ENCODE measurements around the gene ST6GALNAC4. TPM values are rescaled to one million over a fixed set of nuclear protein-coding genes. Genes with fewer than 3 reads are reported as not detected.

ST6GALNAC4 gene
- total RNA-seq, 1 experiment from 2014 or later, result 25.7 TPM

DNA sequence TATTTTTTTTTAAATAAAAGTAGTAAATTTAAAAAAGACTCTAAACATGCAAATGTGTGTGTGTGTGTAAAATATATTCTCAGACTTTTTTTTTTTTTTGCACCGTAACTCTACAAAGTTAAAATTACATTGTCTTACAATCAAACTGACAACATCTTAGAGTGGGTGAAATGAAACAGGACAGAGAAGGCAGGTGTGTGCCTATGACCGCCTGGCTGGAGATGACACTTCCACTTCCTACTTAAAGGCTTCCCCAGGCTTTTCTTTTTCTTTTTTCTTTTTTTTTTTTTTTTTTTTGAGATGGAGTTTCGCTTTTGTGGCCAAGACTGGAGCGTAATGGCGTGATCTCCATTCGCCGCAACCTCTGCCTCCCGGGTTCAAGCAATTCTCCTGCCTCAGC is 36.7 kb downstream of the ST6GALNAC4 start (continued):
- TF ChIP-seq, protein P1, sequence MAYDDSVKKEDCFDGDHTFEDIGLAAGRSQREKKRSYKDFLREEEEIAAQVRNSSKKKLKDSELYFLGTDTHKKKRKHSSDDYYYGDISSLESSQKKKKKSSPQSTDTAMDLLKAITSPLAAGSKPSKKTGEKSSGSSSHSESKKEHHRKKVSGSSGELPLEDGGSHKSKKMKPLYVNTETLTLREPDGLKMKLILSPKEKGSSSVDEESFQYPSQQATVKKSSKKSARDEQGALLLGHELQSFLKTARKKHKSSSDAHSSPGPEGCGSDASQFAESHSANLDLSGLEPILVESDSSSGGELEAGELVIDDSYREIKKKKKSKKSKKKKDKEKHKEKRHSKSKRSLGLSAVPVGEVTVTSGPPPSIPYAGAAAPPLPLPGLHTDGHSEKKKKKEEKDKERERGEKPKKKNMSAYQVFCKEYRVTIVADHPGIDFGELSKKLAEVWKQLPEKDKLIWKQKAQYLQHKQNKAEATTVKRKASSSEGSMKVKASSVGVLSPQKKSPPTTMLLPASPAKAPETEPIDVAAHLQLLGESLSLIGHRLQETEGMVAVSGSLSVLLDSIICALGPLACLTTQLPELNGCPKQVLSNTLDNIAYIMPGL (CRISPR knock-in tag; IDR thresholded peaks at IDR 0.05), result no peak
- TF ChIP-seq, protein P2, sequence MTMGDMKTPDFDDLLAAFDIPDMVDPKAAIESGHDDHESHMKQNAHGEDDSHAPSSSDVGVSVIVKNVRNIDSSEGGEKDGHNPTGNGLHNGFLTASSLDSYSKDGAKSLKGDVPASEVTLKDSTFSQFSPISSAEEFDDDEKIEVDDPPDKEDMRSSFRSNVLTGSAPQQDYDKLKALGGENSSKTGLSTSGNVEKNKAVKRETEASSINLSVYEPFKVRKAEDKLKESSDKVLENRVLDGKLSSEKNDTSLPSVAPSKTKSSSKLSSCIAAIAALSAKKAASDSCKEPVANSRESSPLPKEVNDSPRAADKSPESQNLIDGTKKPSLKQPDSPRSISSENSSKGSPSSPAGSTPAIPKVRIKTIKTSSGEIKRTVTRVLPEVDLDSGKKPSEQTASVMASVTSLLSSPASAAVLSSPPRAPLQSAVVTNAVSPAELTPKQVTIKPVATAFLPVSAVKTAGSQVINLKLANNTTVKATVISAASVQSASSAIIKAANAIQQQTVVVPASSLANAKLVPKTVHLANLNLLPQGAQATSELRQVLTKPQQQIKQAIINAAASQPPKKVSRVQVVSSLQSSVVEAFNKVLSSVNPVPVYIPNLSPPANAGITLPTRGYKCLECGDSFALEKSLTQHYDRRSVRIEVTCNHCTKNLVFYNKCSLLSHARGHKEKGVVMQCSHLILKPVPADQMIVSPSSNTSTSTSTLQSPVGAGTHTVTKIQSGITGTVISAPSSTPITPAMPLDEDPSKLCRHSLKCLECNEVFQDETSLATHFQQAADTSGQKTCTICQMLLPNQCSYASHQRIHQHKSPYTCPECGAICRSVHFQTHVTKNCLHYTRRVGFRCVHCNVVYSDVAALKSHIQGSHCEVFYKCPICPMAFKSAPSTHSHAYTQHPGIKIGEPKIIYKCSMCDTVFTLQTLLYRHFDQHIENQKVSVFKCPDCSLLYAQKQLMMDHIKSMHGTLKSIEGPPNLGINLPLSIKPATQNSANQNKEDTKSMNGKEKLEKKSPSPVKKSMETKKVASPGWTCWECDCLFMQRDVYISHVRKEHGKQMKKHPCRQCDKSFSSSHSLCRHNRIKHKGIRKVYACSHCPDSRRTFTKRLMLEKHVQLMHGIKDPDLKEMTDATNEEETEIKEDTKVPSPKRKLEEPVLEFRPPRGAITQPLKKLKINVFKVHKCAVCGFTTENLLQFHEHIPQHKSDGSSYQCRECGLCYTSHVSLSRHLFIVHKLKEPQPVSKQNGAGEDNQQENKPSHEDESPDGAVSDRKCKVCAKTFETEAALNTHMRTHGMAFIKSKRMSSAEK (CRISPR knock-in tag; IDR thresholded peaks at IDR 0.05; ENCODE audit: borderline replicate concordance), result no peak
- TF ChIP-seq ATF1 (CRISPR knock-in tag; IDR thresholded peaks at IDR 0.05) (no peak), SMAD3 (CRISPR knock-in tag; IDR thresholded peaks at IDR 0.05; ENCODE audit: borderline replicate concordance) (no peak), ELF4 (CRISPR knock-in tag; IDR thresholded peaks at IDR 0.05; ENCODE audit: low read depth) (no peak), IRF2 (CRISPR knock-in tag; IDR thresholded peaks at IDR 0.05; ENCODE audit: borderline replicate concordance, low read depth) (no peak), OVOL2 (CRISPR knock-in tag; IDR thresholded peaks at IDR 0.05; ENCODE audit: borderline replicate concordance) (no peak)
- TF ChIP-seq, protein P3, sequence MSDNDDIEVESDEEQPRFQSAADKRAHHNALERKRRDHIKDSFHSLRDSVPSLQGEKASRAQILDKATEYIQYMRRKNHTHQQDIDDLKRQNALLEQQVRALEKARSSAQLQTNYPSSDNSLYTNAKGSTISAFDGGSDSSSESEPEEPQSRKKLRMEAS (CRISPR knock-in tag; IDR thresholded peaks at IDR 0.05), result no peak

DNA sequence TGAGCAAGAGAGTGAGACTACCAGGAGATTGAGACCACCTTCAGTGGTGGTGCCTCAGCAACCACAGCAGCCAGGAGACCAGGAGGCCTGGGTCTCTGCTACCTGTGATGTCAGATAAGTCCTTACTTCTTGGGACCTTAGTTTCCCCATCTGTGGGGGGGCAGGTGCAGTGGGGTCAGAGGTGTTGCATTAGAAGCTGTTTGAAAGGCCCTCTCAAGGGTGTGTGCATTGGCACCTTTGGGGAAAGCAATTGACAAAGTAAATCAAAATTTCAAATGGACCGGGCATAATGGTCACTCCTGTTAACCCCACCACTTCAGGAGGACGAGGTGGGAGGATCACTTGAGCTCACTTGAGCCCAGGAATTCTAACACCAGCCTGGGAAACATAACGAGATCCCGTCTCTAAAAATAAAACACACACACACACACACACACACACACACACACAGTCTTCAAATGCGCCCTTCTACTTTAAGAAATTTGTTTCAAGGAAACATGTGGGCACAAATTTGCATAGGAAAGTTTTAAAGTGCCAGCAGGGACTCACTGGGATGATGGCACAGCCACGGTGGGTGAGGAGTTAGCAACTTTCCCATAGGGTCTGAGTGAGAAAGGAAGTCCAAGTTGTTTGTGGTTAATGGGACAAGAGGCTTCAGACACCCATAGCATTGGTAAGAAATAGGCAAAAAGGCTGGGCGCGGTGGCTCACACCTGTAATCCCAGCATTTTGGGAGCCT is 38.0 kb downstream of the ST6GALNAC4 start:
- peaks cover 17% of the 10 kb centered on the region for H3K4me1 Mint-ChIP-seq
- TF ChIP-seq OVOL2 (CRISPR knock-in tag; IDR thresholded peaks at IDR 0.05; ENCODE audit: borderline replicate concordance), result no peak
- no peak for TF ChIP-seq FOXK1 (CRISPR knock-in tag; IDR thresholded peaks at IDR 0.05)
- TF ChIP-seq, protein P4, sequence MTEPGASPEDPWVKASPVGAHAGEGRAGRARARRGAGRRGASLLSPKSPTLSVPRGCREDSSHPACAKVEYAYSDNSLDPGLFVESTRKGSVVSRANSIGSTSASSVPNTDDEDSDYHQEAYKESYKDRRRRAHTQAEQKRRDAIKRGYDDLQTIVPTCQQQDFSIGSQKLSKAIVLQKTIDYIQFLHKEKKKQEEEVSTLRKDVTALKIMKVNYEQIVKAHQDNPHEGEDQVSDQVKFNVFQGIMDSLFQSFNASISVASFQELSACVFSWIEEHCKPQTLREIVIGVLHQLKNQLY (CRISPR knock-in tag; IDR thresholded peaks at IDR 0.05), result no peak
- TF ChIP-seq, protein P5, sequence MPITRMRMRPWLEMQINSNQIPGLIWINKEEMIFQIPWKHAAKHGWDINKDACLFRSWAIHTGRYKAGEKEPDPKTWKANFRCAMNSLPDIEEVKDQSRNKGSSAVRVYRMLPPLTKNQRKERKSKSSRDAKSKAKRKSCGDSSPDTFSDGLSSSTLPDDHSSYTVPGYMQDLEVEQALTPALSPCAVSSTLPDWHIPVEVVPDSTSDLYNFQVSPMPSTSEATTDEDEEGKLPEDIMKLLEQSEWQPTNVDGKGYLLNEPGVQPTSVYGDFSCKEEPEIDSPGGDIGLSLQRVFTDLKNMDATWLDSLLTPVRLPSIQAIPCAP (CRISPR knock-in tag; IDR thresholded peaks at IDR 0.05), result no peak
- no peak for TF ChIP-seq RELA (CRISPR knock-in tag; IDR thresholded peaks at IDR 0.05; ENCODE audit: borderline replicate concordance)
- no peak for TF ChIP-seq RORB (CRISPR knock-in tag; IDR thresholded peaks at IDR 0.05)
- TF ChIP-seq, protein P6, sequence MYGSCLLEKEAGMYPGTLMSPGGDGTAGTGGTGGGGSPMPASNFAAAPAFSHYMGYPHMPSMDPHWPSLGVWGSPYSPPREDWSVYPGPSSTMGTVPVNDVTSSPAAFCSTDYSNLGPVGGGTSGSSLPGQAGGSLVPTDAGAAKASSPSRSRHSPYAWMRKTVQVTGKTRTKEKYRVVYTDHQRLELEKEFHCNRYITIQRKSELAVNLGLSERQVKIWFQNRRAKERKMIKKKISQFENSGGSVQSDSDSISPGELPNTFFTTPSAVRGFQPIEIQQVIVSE (CRISPR knock-in tag; IDR thresholded peaks at IDR 0.05; ENCODE audit: borderline replicate concordance), result no peak
- no peak for TF ChIP-seq ZNF396 (CRISPR knock-in tag; IDR thresholded peaks at IDR 0.05; ENCODE audit: borderline replicate concordance)
- TF ChIP-seq SOX15 (CRISPR knock-in tag; IDR thresholded peaks at IDR 0.05), result no peak
- no peak for TF ChIP-seq CREB1 (CRISPR knock-in tag; IDR thresholded peaks at IDR 0.05)
- TF ChIP-seq, protein P7, sequence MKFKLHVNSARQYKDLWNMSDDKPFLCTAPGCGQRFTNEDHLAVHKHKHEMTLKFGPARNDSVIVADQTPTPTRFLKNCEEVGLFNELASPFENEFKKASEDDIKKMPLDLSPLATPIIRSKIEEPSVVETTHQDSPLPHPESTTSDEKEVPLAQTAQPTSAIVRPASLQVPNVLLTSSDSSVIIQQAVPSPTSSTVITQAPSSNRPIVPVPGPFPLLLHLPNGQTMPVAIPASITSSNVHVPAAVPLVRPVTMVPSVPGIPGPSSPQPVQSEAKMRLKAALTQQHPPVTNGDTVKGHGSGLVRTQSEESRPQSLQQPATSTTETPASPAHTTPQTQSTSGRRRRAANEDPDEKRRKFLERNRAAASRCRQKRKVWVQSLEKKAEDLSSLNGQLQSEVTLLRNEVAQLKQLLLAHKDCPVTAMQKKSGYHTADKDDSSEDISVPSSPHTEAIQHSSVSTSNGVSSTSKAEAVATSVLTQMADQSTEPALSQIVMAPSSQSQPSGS (CRISPR knock-in tag; IDR thresholded peaks at IDR 0.05; ENCODE audit: borderline replicate concordance, low read depth), result no peak
- no peak for TF ChIP-seq FOXJ3 (CRISPR knock-in tag; IDR thresholded peaks at IDR 0.05; ENCODE audit: borderline replicate concordance)
- no peak for TF ChIP-seq HMGA2 (CRISPR knock-in tag; IDR thresholded peaks at IDR 0.05)
- TF ChIP-seq NR3C1 (CRISPR knock-in tag; conservative IDR thresholded peaks at IDR 0.05; ENCODE audit: low read depth), result no peak
- no peak for TF ChIP-seq ZNF263 (CRISPR knock-in tag; IDR thresholded peaks at IDR 0.05; ENCODE audit: low read depth)
- no peak for TF ChIP-seq ZNF219 (CRISPR knock-in tag; IDR thresholded peaks at IDR 0.05; ENCODE audit: borderline replicate concordance)
- TF ChIP-seq ZNF232 (CRISPR knock-in tag; IDR thresholded peaks at IDR 0.05), result no peak
- no peak for TF ChIP-seq MXD4 (CRISPR knock-in tag; IDR thresholded peaks at IDR 0.05; ENCODE audit: borderline replicate concordance)
- ATAC-seq, result no peak
- no peaks in the 10 kb centered on the region for H3K27me3 Mint-ChIP-seq (ENCODE audit: low read depth)
- ChIA-PET CTCF (interaction anchor here (1.0 to 3.0 kb wide), 6 partner anchors 10 to 144 kb away, joined by 3 to 17 read pairs (median 9); partner anchors contain the start of gene TOR2A), POLR2A (no interaction called here)
- DNase-seq (ENCODE audit: low spot score), result no peak
- H3K27ac Mint-ChIP-seq, result no peak overlapping the region
- H3K4me3 Mint-ChIP-seq, result no peak overlapping the region
- H3K9me3 Mint-ChIP-seq, result no peaks in the 10 kb centered on the region
- no peaks in the 10 kb centered on the region for H3K36me3 Mint-ChIP-seq

All from WTC11 (cell line).